OCI-LY3 (cell line): ENCODE measurements around the gene METAP2.
"Not testable (repeated sequence)": the region's sequence is repeated elsewhere in the genome, so short reads cannot be mapped to it uniquely, and the experiment has no call there.

Source experiments
- H2AFZ ChIP-seq: fragments of 200-600, 300-600 bp; shearing (Covaris generic); 2 replicates; pipeline ENCODE4 v1.6.0; 2014; ENCODE audit warnings: antibody characterized with exemption, low read depth, low read length
- H3K27ac ChIP-seq: fragments of 200-600, 300-600 bp; sonication (generic); 2 replicates; pipeline ENCODE4 v1.5.1; 2014; ENCODE audit warnings: mild to moderate bottlenecking, low read length, moderate library complexity, mixed read lengths
- H3K27me3 ChIP-seq: fragments of 200-600, 300-600 bp; sonication (generic); 2 replicates; pipeline ENCODE4 v1.6.1; 2014; ENCODE audit warnings: low read depth, low read length, mixed read lengths
- H3K36me3 ChIP-seq: fragments of 200-600, 300-600 bp; sonication (generic); replicated peaks from 2 replicates; pipeline ENCODE3; 2014; ENCODE audit warnings: low read depth, low read length, mixed read lengths
- H3K4me1 ChIP-seq: fragments of 300-600, 200-600 bp; sonication (generic); 2 replicates; pipeline ENCODE4 v1.6.1; 2014; ENCODE audit warnings: low read length, mixed read lengths
- H3K4me2 ChIP-seq: fragments of 200-600, 300-600 bp; sonication (generic); 2 replicates; pipeline ENCODE4 v1.6.1; 2014; ENCODE audit warnings: low read length, mixed read lengths
- H3K4me3 ChIP-seq: fragments of 300-600, 200-600 bp; sonication (generic); 2 replicates; pipeline ENCODE4 v1.5.1; 2014; ENCODE audit warnings: antibody characterized with exemption, mild to moderate bottlenecking, low read length, moderate library complexity
- H3K79me2 ChIP-seq: fragments of 300-600, 200-600 bp; shearing (Covaris generic); 2 replicates; pipeline ENCODE4 v1.6.1; 2014; ENCODE audit warnings: mild to moderate bottlenecking, low read length, mixed read lengths
- H3K9ac ChIP-seq: fragments of 300-600, 200-600 bp; shearing (Covaris generic); 2 replicates; pipeline ENCODE4 v1.6.0; 2014; ENCODE audit warnings: mild to moderate bottlenecking, low read length, moderate library complexity
- H3K9me3 ChIP-seq: fragments of 200-600, 300-600 bp; shearing (Covaris generic); 2 replicates; pipeline ENCODE4 v1.6.1; 2014; ENCODE audit warnings: low read length, mixed read lengths; ENCODE audit not compliant: insufficient read depth
- H4K20me1 ChIP-seq: fragments of 200-600, 300-600 bp; sonication (generic); 2 replicates; pipeline ENCODE4 v1.6.1; 2016; ENCODE audit warnings: low read length, mixed read lengths; ENCODE audit not compliant: insufficient read depth
- CTCF ChIP-seq: fragments of 200-600, 300-600 bp; sonication (generic); IDR thresholded peaks from 2 replicates; pipeline ENCODE4 v1.5.1; 2014; ENCODE audit warnings: antibody characterized with exemption, low read length, low read depth
- EZH2phosphoT487 ChIP-seq: fragments of 200-600 bp; shearing (Covaris generic); IDR thresholded peaks from 2 replicates; pipeline ENCODE4 v1.6.1; 2018; ENCODE audit warnings: antibody characterized with exemption, mixed run types, low read depth

Gene METAP2

DNA sequence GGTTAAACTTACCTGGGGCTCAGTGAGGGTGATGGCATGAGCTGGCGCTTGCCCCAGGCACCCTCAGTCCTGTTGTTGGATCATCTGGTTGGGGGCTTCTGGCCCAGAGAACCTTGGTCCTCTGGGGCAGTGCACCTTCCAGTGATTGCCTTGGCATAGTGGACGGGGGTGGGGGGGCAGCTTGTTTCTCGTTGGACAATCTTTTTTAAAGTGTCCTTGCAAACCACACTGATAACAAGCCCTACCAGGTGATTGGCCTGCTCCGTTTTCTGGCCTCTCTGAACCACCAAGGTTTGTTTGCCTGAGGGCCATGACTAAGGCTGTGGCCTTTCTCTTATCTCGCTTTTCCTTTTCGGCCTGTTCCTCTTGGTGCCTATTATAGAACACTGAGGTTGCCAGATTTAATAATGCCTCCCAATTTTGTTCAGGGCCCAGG, 19.2 kb upstream of the METAP2 start:
- not testable (repeated sequence) for H3K4me2 ChIP-seq, H3K4me1 ChIP-seq, H2AFZ ChIP-seq, H3K79me2 ChIP-seq, H4K20me1 ChIP-seq, H3K27me3 ChIP-seq, H3K36me3 ChIP-seq, H3K4me3 ChIP-seq, H3K27ac ChIP-seq, H3K9me3 ChIP-seq, H3K9ac ChIP-seq

DNA sequence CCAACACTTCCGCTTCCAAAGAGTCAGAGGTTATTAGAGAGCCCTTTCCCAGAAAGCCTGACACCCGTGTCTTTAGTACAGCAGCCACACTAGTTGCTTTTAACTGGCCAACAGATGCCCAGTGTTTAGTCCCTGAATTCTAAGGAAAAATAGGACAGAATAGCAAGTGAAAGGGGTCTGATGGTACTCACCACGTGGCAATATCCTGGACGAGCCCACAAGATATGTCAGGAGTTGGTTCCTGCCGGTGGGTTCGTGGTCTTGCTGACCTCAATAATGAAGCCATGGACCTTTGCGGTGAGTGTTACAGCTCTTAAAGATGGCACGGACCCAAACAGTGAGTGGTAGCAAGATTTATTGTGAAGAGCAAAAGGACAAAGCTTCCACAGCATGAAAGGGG, 16.3 kb upstream of the METAP2 start:
- not testable (repeated sequence) for H3K4me1 ChIP-seq, H3K36me3 ChIP-seq, H3K79me2 ChIP-seq, H3K9me3 ChIP-seq, H3K27me3 ChIP-seq, H3K4me2 ChIP-seq, H2AFZ ChIP-seq, H3K9ac ChIP-seq, H3K4me3 ChIP-seq, H3K27ac ChIP-seq, H4K20me1 ChIP-seq

DNA sequence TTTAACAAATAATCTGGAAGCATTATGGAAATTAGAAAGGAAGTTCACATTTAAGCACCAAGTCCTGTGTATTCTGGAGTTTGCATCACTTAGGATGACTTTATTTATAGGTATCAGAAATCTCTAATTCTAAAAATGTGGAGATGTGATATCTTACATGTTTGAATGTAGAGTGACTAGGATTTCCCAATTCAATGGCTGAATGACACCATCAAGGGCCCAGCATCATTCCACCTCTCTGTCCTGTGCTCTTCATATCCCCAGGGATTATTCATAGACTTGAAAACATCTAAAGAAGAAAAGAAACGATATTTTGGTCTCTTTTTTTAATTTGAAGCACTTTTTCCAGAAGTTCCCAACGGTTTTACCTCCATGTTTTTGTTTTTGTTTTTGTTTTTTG, 15.2 kb upstream of the METAP2 start:
- H3K9me3 ChIP-seq = no peaks in the 10 kb centered on the region
- no peak overlapping the region for H3K27ac ChIP-seq
- H3K27me3 ChIP-seq = no peaks in the 10 kb centered on the region
- no peaks in the 10 kb centered on the region for H3K36me3 ChIP-seq
- no peaks in the 10 kb centered on the region for H4K20me1 ChIP-seq
- no peak overlapping the region for H3K4me3 ChIP-seq
- no peak overlapping the region for H2AFZ ChIP-seq
- H3K4me1 ChIP-seq = no peaks in the 10 kb centered on the region
- no peak overlapping the region for H3K4me2 ChIP-seq
- H3K9ac ChIP-seq = no peak overlapping the region
- no peak for TF ChIP-seq CTCF
- TF ChIP-seq EZH2phosphoT487 = no peak
- no peaks in the 10 kb centered on the region for H3K79me2 ChIP-seq

- Histone ChIP-seq H3K9ac (no peak overlapping the region), H3K27ac (no peak overlapping the region), H3K9me3 (no peaks in the 10 kb centered on the region), H3K79me2 (no peaks in the 10 kb centered on the region), H3K27me3 (no peaks in the 10 kb centered on the region), H3K4me1 (no peaks in the 10 kb centered on the region), H4K20me1 (no peaks in the 10 kb centered on the region), H3K4me2 (no peak overlapping the region), H3K36me3 (no peaks in the 10 kb centered on the region), H2AFZ (no peak overlapping the region), H3K4me3 (no peak overlapping the region)
- TF ChIP-seq EZH2phosphoT487 (no peak), CTCF (no peak)
Observed at GRCh38 chr12:95459310-95459709, 14.6 kb upstream of the METAP2 start.

DNA sequence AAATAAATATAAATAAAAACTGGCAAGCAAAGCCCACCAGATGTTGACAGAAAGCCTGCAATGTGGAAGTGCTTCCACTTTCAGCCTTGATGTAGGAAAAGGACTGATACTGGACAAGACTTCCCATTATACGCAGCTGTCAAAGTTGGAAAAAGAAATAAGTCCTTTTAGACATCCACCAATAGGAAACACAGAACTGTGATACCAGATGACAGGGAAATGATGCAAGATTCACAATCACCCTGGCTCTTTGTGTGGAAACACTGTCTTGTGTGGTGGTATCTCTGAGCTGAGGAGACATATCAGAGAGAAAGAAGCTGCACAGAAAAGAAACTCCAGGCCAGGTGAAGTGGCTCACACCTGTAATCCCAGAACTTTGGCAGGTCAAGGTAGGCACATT, 13.8 kb upstream of the METAP2 start:
- H3K9ac ChIP-seq = no peak overlapping the region
- H3K9me3 ChIP-seq = no peaks in the 10 kb centered on the region
- H4K20me1 ChIP-seq = no peaks in the 10 kb centered on the region
- H3K4me1 ChIP-seq = no peaks in the 10 kb centered on the region
- H3K4me3 ChIP-seq = no peak overlapping the region
- no peak for TF ChIP-seq CTCF
- TF ChIP-seq EZH2phosphoT487 = no peak
- H3K4me2 ChIP-seq = no peak overlapping the region
- H3K36me3 ChIP-seq = no peaks in the 10 kb centered on the region
- no peaks in the 10 kb centered on the region for H3K79me2 ChIP-seq
- no peaks in the 10 kb centered on the region for H3K27me3 ChIP-seq
- H2AFZ ChIP-seq = no peak overlapping the region
- no peak overlapping the region for H3K27ac ChIP-seq
